C4-2B (cell line): ENCODE measurements around the gene CPAMD8.

Experiments
- ZFX ChIP-seq: fragments of 450-650 bp; IDR thresholded peaks from 2 replicates; pipeline ENCODE4 v1.6.1; 2017
- TF ChIP-seq, protein P1 (sequence below): fragments of 450-650 bp; conservative IDR thresholded peaks from 2 replicates; pipeline ENCODE4 v1.5.1; 2017; ENCODE audit warnings: mild to moderate bottlenecking

DNA sequence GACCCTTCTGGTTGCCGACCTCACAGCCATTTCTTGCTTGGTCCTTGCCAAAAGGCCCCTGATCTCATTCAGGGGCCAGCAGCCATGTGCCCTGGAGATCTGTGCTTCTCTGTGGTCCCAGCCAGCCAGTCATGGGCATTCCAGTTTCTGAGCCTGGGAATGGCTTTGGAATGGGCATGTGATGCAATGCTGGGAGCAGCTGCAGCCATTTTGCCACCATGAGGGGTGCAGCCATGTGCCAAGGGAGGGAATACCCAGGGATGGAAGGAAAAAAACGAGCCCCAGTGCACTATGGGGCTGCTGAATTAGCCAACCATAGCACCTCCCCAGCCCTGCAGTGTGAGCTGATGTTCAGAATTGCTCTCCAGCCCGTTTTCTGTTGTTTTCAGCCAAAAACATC is 111.5 kb downstream of the CPAMD8 start:
- TF ChIP-seq, protein P1, sequence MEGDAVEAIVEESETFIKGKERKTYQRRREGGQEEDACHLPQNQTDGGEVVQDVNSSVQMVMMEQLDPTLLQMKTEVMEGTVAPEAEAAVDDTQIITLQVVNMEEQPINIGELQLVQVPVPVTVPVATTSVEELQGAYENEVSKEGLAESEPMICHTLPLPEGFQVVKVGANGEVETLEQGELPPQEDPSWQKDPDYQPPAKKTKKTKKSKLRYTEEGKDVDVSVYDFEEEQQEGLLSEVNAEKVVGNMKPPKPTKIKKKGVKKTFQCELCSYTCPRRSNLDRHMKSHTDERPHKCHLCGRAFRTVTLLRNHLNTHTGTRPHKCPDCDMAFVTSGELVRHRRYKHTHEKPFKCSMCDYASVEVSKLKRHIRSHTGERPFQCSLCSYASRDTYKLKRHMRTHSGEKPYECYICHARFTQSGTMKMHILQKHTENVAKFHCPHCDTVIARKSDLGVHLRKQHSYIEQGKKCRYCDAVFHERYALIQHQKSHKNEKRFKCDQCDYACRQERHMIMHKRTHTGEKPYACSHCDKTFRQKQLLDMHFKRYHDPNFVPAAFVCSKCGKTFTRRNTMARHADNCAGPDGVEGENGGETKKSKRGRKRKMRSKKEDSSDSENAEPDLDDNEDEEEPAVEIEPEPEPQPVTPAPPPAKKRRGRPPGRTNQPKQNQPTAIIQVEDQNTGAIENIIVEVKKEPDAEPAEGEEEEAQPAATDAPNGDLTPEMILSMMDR, result no peak
- TF ChIP-seq ZFX, result no peak
